Ishikawa (cell line): ENCODE data around the gene CSNK1G3.

Experiments
- CEBPB ChIP-seq: IDR thresholded peaks from 2 replicates; pipeline ENCODE4 v1.6.1; 2012
- CREB1 ChIP-seq: IDR thresholded peaks from 2 replicates; pipeline ENCODE4 v1.6.1; 2012; ENCODE audit warnings: low read depth
- EGR1 ChIP-seq: IDR thresholded peaks from 2 replicates; pipeline ENCODE4 v1.6.1; 2012
- EP300 ChIP-seq: IDR thresholded peaks from 2 replicates; pipeline ENCODE4 v1.6.1; 2012; ENCODE audit warnings: borderline replicate concordance
- FOXM1 ChIP-seq: IDR thresholded peaks from 2 replicates; pipeline ENCODE4 v1.6.1; 2012; ENCODE audit warnings: low read depth, borderline replicate concordance
- NFIC ChIP-seq: IDR thresholded peaks from 2 replicates; pipeline ENCODE4 v1.6.1; 2012
- RAD21 ChIP-seq: IDR thresholded peaks from 2 replicates; pipeline ENCODE4 v1.6.1; 2012; ENCODE audit warnings: low read depth
- TAF1 ChIP-seq: IDR thresholded peaks from 2 replicates; pipeline ENCODE4 v1.6.1; 2012; ENCODE audit warnings: low read depth, mild to moderate bottlenecking
- TCF12 ChIP-seq: IDR thresholded peaks from 2 replicates; pipeline ENCODE4 v1.6.1; 2012; ENCODE audit warnings: low read depth
- TEAD4 ChIP-seq: IDR thresholded peaks from 2 replicates; pipeline ENCODE4 v1.6.1; 2012
- YY1 ChIP-seq: IDR thresholded peaks from 2 replicates; pipeline ENCODE4 v1.6.1; 2012; ENCODE audit warnings: low read depth
- ZBTB7A ChIP-seq: IDR thresholded peaks from 2 replicates; pipeline ENCODE4 v1.6.1; 2012; ENCODE audit warnings: low read depth
- TF ChIP-seq, protein P1 (sequence below): IDR thresholded peaks from 2 replicates; pipeline ENCODE4 v1.6.1; 2012
- TF ChIP-seq, protein P2 (sequence below): IDR thresholded peaks from 2 replicates; pipeline ENCODE4 v1.6.1; 2012; ENCODE audit warnings: low read depth, mild to moderate bottlenecking
- TF ChIP-seq, protein P3 (sequence below): IDR thresholded peaks from 2 replicates; pipeline ENCODE4 v1.6.1; 2012

The CSNK1G3 gene

DNA sequence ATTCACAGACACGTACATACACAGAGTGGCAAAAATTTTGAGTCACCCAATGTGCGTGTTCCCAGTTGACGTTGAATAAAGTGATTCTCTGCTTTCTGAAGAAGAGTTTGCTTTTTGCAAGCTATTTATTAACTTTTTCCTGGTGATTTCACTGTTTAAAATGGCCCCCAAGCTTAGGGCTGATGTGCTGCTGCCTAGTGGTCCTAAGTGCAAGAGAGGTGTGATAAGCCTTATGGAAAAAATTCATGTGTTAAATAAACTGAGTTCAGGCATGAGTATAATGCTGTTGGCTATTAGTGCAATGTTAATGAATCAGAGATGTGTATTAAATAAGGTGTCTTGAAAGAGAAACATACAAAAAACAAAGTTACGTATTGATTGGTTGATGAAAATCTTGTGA, 16.9 kb downstream of the CSNK1G3 start:
- TF ChIP-seq YY1, result no peak
- TF ChIP-seq ZBTB7A, result no peak
- TF ChIP-seq, protein P1, sequence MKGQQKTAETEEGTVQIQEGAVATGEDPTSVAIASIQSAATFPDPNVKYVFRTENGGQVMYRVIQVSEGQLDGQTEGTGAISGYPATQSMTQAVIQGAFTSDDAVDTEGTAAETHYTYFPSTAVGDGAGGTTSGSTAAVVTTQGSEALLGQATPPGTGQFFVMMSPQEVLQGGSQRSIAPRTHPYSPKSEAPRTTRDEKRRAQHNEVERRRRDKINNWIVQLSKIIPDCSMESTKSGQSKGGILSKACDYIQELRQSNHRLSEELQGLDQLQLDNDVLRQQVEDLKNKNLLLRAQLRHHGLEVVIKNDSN, result no peak
- TF ChIP-seq CREB1, result no peak
- TF ChIP-seq FOXM1, result no peak
- no peak for TF ChIP-seq NFIC
- no peak for TF ChIP-seq RAD21
- TF ChIP-seq CEBPB, result no peak
- TF ChIP-seq, protein P2, sequence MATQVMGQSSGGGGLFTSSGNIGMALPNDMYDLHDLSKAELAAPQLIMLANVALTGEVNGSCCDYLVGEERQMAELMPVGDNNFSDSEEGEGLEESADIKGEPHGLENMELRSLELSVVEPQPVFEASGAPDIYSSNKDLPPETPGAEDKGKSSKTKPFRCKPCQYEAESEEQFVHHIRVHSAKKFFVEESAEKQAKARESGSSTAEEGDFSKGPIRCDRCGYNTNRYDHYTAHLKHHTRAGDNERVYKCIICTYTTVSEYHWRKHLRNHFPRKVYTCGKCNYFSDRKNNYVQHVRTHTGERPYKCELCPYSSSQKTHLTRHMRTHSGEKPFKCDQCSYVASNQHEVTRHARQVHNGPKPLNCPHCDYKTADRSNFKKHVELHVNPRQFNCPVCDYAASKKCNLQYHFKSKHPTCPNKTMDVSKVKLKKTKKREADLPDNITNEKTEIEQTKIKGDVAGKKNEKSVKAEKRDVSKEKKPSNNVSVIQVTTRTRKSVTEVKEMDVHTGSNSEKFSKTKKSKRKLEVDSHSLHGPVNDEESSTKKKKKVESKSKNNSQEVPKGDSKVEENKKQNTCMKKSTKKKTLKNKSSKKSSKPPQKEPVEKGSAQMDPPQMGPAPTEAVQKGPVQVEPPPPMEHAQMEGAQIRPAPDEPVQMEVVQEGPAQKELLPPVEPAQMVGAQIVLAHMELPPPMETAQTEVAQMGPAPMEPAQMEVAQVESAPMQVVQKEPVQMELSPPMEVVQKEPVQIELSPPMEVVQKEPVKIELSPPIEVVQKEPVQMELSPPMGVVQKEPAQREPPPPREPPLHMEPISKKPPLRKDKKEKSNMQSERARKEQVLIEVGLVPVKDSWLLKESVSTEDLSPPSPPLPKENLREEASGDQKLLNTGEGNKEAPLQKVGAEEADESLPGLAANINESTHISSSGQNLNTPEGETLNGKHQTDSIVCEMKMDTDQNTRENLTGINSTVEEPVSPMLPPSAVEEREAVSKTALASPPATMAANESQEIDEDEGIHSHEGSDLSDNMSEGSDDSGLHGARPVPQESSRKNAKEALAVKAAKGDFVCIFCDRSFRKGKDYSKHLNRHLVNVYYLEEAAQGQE, result no peak
- TF ChIP-seq TEAD4, result no peak
- TF ChIP-seq TAF1, result no peak
- TF ChIP-seq TCF12, result no peak
- no peak for TF ChIP-seq EP300
- no peak for TF ChIP-seq EGR1
- TF ChIP-seq, protein P3, sequence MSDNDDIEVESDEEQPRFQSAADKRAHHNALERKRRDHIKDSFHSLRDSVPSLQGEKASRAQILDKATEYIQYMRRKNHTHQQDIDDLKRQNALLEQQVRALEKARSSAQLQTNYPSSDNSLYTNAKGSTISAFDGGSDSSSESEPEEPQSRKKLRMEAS, result no peak

DNA sequence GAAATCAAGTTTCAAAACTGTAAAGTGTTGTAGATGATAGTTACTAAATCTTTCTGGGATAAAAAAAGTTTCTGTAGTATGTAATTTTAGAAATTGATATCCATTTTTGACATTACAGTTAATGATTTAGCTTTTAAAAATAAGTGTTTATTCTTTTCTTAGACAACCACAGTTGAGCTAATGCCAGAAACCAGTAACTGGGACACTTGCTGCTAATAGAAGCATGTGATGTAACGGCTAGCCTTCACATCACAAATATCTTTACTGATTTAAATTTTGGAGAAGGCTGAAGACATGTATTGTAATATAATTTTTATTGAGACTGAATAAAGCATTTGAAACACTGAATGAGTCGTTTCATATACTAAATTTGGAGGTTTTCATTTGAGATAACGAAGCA, 18.8 kb downstream of the CSNK1G3 start:
- TF ChIP-seq, protein P2, result no peak
- no peak for TF ChIP-seq CREB1

DNA sequence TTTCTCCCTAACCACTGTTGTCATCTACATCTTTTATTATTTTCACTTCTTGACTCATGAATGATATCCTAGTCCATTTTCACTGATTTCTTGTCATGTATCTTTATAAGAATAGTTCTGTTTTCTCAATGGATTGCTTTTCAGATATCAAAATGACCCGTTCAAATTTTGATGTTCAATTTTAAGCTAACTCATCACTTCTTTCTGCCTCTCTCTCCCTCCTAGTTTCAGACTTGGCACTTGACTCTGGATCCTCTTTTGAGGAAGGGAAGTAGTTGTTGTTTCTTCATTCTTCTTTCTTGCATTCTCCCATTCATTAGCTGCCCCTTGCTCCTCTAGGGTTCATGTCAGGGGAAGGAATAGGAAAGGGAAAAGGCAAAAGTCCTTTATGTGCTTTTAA, 23.7 kb downstream of the CSNK1G3 start:
- TF ChIP-seq, protein P1, result no peak
- no peak for TF ChIP-seq ZBTB7A
- no peak for TF ChIP-seq RAD21
- no peak for TF ChIP-seq CREB1
- no peak for TF ChIP-seq TCF12
- TF ChIP-seq YY1, result no peak
- TF ChIP-seq, protein P3, result no peak
- no peak for TF ChIP-seq EP300
- TF ChIP-seq, protein P2, result no peak
- no peak for TF ChIP-seq TAF1
- TF ChIP-seq TEAD4, result no peak
- TF ChIP-seq FOXM1, result no peak

DNA sequence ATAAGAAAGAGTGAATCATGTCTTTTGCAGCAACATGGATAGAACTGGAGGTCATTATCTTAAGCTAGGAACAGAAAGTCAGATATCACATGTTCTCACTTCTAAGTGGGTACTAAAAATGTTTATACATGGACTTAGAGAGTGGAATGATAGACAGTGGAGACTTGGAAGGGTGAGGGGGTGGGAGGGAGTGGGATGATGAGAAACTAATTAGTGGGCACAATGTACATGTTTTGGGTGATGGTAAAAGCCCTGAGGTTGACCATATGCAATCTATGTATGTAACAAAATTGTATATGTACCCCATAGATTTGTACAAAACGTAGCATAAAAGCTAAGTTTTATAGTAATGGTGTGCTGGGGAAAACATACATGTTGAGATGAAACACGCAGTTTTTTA, 25.3 kb downstream of the CSNK1G3 start:
- TF ChIP-seq YY1, result no peak
- TF ChIP-seq EP300, result no peak
- no peak for TF ChIP-seq CREB1
- TF ChIP-seq CEBPB, result no peak
- TF ChIP-seq TAF1, result no peak
- TF ChIP-seq TEAD4, result no peak
- no peak for TF ChIP-seq ZBTB7A
- no peak for TF ChIP-seq FOXM1
- TF ChIP-seq, protein P1, result no peak
- TF ChIP-seq, protein P3, result no peak
